Fibroblast of skin of abdomen (primary cell): ENCODE measurements around the gene THAP6. TPM values are rescaled to one million over a fixed set of nuclear protein-coding genes. Genes with fewer than 3 reads are reported as not detected.
"Not testable (repeated sequence)": the region's sequence is repeated elsewhere in the genome, so short reads cannot be mapped to it uniquely, and the experiment has no call there.

Experiments
- DNase-seq: peaks from one replicate; pipeline ENCODE4 v3.0.0-alpha.2; 2013
- polyA plus RNA-seq, 2 experiments: library from polyadenylated mRNA; unstranded; fragments of 120-200 nt; gene quantifications; one replicate each; pipeline ENCODE4 v1.2.1, GENCODE V29; 2013; ENCODE audit not compliant: insufficient read length in 2 of 2

Gene THAP6, protein sequence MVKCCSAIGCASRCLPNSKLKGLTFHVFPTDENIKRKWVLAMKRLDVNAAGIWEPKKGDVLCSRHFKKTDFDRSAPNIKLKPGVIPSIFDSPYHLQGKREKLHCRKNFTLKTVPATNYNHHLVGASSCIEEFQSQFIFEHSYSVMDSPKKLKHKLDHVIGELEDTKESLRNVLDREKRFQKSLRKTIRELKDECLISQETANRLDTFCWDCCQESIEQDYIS
- 8.3 TPM for polyA plus RNA-seq (2013, experiment 1 of 2; ENCODE audit: insufficient read length)
- polyA plus RNA-seq (2013, experiment 2 of 2; ENCODE audit: insufficient read length) = 10.5 TPM

DNA sequence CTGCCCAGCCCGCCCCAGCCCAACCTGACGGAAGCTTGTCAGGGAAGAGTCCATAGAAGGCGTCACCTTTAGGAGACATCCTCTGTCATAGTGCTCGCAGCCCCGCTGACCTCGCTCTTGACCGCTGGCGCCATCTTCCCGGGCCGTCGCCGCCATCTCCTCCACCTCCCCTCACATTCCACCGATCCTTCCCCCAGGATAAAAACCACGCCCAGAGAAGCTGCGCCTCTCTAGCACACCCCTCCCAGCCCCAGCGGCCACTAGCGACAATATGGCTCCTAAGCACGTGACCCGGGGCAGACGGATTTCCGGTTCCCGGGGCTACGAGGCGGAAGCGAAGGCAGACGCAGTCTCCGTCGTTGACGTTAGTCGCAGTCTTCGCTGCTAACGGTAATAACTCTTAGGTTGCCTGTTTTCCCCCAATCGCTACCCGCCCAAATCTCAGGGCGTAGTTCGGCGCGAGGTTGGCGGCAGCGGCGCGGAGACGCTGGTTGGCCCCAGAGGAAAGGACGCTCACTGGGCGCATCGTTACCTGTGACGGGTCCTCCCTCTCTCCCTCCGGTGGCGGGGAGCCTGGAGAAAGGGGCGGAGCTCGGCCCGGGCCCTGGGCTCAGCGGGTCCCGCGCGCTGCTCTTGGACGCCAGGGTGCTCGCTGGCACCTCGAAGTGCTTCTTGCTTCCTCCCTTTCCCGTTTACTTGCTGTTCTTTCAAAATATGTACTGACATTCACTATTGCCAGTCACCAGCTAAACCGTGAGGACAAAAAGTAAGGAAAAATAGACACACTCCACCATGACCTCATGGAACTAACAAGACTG is at the start of gene THAP6, which contains the start of gene RCHY1:
Gene THAP6 (plus strand): TSS at position 343 of the 818 bp plus-strand sequence. CDS start 980 bp downstream, outside the sequence.
Gene RCHY1 (minus strand): TSS at position 273 of the 818 bp plus-strand sequence. CDS start 117 bp downstream, at position 156.
- DNase-seq = peak; percentile 96

DNA sequence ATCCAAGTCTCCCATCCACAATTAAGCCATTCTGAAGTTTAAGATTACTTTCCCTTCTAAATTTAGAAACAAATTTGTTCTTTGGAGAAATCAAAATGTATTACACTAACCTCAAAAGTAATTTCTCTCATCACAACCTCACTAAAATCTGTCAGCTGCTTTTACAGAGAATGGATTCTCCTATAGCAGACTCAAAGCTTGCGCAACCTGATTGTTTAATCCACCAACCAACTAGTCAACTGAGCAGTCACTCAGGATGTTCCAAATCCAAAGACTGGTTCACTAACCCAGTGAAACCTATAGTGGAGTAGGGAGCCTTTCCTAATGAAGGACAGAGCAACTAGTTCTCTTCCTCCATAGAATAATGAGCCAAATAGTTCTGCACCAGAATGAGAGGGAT is 44.4 kb upstream of the THAP6 start:
- DNase-seq = no peak

DNA sequence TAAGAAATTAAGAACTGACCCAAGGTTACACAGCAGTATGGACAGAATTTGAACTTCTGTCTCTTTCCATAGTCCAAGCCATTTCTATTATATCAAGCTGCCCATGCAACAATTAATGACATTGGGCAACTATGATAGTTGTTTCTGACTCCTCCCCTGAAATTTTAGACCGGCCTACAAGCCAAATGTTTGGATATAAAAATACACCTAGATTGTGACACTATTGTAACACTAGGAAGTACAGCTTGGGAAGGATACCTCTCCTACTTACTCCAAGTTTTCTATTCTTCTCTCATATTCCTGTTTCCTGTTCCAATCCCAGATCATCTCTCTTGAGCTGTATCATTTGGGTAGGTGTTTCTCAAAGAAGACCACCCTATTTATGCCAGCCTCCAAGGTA is 43.5 kb upstream of the THAP6 start:
- DNase-seq = no peak

DNA sequence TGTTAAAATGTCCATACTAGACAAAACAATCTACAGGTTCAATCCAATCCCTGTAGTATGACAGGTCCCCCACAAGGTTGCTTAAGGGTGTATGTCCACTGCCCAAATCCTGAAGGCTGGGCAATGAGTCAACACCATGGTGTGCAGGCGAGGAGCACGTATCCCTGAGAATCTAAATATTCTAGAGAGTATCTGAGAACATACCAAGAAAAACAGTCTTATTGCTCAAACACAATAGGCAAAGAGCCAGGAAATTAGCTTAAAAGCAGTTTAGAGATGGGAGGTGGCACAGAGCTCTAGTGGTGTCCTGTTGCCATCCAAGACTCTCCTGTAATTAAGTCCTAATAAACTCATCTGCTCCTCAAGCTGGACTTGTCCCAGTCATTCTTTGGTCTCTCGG is 37.1 kb upstream of the THAP6 start:
- no peak for DNase-seq

DNA sequence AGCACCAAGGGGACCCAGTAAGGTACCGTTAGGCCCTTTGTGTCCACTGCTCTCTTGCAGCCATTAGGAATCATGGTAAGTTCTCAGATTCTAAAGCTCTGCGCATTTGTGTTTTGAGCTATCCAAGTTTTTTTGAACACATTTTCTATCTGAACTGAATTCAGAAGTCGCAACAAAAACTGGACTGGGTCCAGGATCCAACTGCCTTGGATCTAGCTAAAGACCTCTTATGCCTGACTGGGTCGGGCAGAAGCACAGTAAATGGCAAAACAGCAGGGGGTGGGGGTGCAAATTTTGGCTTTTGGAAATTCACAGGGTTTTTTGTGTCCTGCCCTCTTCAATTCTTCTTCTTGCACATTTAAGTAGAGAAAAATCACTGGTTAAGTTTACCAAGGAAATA is 30.1 kb upstream of the THAP6 start:
- no peak for DNase-seq

DNA sequence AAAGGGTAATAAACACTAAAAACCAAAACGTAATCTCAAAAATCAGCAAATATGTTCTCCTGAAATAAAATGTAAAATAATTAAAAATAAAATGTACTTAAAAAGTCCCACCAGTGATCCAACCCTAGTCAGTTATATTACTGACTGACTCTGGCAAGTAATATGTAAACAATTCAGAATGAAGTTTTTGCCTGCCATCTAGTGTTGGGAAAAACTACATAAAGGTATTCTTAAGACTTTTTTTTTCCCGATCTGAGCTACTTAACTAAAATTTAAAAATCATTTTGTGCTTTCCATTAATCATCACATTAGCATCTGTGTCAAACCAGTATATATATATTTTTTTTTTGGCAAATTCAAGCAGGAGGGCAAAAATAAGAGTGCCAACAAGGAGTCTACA is 24.1 kb upstream of the THAP6 start:
- no peak for DNase-seq

DNA sequence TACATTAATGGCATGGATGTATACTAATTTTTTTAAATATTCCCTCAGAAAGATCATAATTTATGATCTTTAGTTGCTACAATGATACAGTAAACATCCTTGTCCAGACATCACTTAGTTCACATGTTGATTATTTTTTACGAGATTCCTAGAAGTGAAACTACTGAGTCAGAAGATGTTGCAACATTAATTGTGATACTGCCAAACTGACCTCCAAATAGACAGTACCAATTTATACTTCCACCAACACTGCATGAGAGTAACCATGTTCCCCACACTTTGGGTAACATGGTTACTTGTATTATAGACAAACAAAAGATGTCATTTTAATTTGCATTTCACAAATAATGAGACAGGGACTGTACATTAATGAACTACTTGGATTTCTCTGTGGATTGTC is 19.7 kb upstream of the THAP6 start:
- peak; percentile 18 for DNase-seq

DNA sequence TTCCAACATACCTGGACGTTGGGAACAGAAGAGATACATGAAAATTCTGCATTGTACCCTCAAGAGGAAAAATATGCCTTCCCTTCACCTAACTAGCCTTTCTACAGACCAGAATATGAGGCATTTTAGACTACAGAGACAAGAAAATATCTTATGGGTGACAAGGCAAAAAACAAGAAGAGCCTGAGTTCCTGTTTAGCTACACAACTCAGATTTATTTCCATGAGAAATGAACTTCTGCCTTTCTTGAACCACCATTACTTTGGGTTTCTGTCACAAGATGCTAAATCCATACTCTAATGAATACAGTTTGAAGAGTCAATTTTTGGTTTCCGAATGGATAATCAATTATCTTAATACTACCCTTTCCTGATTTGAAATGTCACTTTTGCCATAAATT is 18.8 kb upstream of the THAP6 start:
- no peak for DNase-seq

DNA sequence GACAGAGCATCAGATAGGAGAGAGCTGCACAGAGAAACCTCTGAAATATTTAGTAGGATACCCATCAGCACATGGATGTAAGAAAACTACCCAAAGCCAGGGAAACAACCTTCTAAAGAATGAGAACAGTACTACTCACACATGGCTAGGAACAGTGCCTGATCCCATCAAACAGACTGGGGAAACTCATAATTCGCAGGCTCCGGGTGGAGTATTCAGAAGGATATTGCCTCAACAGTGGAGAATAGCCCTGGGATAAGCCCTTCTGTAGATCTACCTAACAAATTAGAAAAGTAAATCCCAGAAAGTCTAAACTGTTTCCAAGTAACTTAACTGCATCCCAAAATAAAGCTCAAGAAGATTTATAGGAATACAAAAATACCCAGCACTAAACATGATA is 17.9 kb upstream of the THAP6 start:
- no peak for DNase-seq

DNA sequence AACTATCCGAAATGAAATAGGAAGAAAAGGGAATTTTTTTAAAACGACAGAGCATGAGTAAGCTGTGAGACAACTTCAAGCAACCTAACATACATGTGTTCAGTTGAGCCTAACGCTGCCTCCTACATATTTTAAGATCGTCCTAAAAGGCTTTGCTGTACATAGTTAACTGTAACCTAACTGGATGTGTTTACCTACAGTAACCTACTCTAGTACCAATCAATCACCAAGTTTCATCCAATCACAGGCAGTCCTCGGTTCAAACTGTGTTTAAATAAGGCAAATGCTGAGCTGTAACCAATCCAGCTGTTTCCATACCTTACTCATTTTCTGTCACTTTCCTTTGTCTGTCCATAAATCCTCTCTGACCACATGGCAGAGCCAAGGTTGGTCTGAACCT is 17.1 kb upstream of the THAP6 start:
- DNase-seq = peak; percentile 50

DNA sequence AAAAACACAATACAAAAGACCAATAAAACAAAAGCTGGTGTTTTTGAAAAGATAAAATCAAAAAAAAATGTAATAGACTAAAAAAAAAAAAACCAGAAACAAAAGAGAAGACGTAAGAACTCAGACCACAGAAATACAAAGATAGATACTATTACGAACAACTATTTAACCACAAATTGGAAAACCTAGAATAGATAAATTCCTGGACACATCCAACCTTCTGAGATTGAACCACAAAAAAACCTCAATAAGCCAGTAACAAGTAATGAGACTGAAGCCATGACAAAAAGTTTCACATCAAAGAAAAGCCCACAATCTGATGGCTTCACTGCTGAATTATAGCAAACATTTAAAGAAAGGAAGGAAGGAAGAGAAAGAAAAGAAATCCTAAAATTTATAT is 16.2 kb upstream of the THAP6 start:
- DNase-seq = peak; percentile 28

DNA sequence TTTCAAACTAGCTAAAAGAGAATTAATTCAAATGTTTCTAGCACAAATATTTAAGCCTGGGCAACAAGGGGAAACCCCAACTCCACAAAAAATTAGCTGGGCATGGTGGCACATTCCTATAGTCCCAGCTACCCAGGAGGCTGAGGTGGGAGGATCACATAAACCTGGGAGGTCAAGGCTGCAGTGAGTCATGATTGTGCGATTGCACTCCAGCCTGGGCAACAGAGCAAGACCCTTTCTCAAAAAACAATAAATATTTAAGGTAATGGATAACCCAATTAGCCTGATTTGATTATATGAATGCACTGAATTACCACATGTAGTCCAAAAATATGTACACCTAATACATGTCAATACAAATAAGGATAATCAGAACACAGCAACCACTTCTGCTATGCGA is 14.4 kb upstream of the THAP6 start:
- DNase-seq = no peak

DNA sequence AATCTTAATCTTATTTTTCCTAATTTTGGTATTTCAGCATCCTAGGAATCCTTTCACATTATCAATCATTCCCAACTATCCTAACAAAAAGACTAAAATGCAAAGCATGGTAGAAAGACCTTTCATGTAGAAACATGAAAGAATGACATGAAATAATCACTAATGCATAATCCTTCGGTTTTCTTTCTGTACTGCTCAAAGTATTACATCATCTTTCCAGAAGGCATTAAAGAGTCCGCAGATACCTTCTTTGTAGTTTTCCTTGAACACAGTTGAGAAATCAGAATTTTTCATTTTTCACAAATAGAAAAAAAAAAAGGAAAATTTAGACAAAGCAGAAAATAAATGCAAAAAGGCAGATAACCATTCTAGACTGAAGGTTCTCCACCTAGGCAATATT is 11.6 kb upstream of the THAP6 start:
- DNase-seq = no peak

DNA sequence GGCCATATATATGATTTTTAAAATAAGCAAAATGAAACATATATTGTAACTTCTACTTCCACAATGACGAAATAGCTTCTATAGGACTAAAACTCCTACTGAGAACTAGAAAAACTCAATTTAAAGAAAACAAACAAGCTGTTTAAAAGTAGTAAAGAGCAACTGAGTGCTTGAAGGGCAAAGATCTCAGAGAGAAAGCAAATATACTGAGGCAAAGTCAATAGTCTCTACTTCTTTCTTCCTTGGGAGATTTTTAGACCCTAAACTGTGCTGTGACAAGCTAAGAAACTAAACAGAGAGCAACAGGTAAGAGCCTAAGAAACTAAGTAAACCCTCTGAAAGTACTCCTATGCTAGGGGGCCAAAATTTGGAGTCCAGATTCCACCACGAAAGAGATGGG is 8.6 kb upstream of the THAP6 start:
- no peak for DNase-seq

DNA sequence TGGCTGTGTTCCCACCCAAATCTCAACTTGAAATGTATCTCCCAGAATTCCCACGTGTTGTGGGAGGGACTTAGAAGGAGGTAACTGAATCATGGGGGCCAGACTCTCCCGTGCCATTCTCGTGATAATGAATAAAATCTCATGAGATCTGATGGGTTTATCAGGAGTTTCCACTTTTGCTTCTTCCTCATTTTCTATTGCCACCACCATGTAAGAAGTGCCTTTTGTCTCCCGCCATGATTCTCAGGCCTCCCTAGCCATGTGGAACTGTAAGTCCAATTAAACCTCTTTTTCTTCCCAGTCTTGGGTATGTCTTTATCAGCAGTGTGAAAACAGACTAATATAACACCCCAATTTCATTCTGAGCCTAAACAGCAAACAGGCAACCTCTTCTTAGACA is 4.7 kb upstream of the THAP6 start:
- DNase-seq = not testable (repeated sequence)

DNA sequence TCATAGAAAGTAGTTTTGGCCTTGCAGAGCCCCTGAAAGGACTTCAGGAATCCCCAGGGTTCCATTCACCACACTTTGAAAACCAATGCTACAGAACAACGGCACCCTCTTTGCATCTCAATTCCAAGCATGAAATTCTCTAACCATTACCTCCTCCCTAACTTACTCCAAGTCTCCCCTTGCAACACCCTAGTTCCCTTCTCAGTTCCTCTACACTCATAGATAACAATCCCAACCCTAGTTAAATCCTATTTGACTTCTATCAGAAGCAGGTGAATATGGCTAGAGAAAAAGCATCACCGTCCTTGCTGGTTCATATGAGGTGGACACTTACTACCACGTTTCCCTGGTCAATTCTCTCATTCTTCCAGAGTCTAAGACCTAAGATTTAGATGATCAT is 2.4 kb upstream of the THAP6 start:
- no peak for DNase-seq

DNA sequence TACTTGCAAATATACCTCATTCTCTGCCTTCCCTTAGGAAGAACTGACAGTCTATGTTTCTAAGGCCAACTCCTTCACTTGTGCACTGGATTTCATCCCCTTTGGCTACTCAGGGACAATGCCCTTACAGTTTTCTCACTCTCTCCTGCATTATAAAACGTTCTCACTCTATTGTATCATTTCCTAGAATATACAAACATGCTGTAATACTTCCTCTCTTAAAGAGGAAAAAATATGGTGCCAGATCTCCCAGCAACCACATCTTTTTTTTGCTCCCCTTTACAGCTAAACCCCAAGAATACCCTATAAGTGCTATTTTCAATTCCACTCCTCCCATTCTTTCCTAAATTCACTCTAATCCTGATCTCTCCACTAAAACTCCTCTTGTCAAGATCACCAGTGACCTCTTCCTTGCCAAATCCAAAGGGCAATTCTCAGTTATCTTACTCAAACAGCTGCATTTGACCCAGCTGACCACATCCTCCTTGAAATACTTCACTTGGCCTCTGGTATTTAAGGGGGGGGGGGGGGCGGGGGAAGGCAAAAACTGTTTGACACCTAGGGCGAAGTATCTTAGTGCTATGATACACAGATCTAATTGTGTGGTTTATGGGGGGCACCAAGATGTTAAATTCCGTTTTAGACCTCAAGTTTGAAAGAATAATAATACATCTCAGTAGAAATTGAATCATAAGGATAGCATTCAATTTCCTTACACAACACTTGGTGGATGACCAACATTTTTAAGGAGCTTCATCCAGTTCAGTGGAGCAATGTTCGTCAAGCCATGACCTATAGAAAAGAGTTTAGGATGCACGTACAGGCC is 1.7 kb upstream of the THAP6 start:
- peak; percentile 17 for DNase-seq

DNA sequence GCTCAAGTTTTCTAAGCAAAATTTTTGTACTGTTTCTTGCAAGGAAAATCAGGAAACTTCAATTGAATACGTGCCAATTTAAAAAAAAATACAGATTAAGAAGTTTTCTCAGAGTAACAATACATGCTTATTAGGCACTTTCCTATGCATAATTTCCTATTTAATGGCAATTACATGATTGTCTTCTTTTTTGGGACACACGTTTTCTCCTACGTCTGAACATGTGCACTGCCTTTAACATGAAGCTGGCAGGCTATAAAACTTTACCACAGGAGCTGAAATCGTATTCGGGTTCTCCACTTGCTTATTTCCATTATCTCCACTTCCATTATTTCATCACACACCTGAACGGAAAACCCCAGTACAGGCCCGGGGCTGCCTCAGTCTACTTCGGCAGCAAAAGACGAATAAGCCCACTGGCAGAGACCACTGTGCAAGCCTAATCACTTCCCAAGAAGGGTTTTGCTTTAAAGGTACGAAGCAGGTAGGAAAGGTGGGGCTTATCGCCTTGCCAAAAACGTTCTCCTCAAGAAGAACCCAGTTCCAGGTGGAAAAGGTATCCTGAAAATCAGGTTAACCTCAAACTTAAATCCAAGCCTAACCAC is 645 bp upstream of the THAP6 start:
- no peak for DNase-seq

DNA sequence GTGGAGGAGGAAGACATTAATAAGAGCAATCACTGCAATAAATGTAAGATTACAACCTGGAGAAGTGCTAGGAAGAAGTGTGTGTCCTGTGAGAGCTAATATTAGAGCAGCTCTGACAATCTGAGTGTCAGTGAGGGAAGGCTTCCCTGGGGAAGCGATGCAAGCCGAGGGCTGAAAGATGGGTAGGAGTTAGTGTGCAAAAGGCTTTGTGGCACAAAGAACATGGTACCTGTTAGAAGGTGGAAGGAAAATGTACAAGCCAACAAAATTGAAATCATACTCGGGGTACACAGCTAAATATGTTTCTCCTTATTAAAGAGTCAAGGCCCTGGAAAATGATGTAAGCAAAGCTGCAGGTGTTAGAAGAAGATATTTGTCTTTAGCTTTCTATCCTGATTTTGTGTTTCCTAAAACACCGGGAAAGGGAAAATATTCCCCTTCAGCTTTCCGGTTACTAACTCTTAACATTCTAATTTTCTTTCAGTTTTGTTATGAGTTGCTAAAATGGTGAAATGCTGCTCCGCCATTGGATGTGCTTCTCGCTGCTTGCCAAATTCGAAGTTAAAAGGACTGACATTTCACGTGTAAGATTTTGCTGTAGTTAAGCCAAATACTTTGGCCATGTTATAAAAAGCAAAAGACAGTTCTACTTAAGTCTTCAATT is 808 bp downstream of the THAP6 start:
- no peak for DNase-seq

DNA sequence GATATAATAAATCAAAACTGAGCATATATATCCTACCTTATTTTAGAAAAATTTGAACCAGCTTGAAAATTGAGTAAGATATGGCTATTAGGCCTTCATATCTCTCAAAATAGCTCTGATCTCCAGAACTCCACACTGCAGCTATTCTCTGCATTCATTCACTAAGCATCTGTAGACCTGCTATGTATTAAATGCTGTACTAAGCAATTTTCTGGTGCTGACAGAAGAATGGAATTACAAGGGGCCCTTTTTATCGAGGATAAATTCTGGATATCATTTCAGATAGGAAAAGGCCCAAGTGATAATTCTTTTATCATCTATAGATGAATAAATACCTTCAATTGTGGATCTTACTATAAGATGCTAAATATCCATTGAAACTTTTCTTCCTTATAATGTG is 1.9 kb downstream of the THAP6 start:
- DNase-seq = no peak

DNA sequence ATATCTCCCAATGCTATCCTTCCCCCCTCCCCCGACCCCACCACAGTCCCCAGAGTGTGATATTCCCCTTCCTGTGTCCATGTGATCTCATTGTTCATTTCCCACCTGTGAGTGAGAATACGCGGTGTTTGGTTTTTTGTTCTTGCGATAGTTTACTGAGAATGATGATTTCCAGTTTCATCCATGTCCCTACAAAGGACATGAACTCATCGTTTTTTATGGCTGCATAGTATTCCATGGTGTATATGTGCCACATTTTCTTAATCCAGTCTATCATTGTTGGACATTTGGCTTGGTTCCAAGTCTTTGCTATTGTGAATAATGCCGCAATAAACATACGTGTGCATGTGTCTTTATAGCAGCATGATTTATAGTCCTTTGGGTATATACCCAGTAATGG is 5.2 kb downstream of the THAP6 start:
- DNase-seq = not testable (repeated sequence)

DNA sequence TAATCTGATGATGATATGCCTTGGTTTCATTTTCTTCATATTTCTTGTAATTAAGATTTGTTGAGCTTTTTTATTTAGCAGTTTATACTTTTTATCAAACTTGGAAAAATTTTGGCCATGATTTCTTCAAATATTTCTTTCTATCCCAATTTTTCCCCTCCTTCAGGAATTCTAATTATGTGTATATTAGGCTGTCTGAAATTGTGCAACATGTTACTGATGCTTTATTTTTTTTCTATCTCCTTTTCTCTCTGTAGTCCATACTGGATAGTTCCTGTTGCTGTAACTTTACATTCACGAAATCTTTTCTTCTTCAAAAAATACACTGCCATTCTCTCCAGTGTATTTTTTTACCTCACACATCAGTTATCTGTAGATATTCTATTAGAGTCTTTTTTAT is 10.8 kb downstream of the THAP6 start:
- DNase-seq = no peak
